Embryonic facial prominence (tissue), 1 donor: ENCODE data around the gene EPN3.

Source experiments
- DNase-seq: peaks from one replicate; pipeline ENCODE4 v3.0.0-alpha.2; 2016; ENCODE audit errors: extremely low spot score

The EPN3 gene

DNA sequence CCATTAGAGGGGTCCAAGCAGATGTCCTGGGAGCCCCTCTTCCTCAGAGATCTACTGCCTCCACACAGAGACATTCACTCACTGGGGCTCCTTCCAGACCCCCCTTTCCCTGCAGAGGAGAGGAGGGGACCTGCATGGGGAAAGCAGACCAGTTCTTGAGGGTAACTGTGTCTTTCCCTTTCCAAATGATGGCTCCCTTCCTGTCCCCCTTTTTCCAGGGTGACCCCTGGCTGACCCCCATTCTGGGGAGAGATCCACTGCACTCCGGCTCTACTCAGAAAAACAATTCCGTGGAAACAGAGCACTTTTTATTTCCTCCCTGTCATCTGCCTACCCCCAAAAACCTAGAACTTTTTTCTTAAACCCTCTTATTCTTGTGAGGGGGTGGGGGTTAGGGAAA, 34.4 kb downstream of the EPN3 start:
- no peak for DNase-seq

DNA sequence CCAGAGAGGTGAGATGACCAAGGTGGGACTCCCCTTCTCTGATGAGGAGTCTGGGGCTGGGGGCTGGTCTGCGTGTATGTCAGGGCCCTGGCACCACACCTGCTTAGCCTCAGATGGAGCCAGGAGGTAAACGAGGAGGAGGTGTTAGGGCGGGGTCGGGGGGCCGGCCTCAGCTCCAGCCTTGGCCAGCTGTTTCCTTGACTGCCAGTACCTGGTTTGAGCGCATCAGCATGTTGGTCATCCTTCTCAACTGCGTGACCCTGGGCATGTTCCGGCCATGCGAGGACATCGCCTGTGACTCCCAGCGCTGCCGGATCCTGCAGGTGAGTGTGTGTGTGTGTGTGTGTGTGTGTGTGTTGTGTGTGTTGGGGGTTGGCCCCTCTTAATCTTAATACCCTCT, 36.1 kb downstream of the EPN3 start:
- no peak for DNase-seq

DNA sequence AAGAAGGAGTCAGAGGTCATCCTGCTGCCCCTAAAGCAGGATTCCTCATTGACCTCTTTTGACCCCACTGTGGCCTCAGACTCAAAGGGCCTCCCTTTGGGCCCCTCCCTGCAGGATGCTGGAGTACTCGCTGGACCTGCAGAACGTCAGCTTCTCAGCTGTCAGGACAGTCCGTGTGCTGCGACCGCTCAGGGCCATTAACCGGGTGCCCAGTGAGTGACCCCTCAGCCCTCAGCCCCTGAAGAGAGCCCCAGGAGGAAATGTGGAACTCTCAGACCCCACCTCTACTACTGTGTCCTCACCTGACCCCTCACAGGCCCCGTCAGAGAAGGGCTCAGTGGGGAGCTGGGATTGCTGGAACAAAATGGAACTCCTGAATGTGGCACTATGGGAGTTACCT, 37.1 kb downstream of the EPN3 start:
- DNase-seq: no peak

DNA sequence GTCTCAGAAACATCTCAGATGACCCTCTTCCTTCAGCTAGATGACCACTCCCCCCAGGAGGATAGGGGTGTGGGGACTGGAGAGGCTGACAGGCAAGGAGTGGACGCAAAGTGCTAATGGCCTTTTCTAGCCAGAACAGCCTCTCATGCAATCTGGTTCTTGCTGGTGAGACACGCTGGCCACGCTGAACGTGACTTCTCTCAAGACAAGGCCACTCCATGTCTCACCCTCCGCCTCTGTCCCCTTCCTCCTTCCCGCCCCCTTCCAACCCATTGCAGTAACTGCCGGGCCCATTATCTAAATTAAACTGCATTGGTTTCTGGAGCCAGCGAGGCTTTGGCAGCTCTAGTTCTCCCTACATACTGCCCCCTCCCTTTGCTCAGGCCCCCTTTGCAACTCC, 37.5 kb downstream of the EPN3 start:
- DNase-seq: no peak

DNA sequence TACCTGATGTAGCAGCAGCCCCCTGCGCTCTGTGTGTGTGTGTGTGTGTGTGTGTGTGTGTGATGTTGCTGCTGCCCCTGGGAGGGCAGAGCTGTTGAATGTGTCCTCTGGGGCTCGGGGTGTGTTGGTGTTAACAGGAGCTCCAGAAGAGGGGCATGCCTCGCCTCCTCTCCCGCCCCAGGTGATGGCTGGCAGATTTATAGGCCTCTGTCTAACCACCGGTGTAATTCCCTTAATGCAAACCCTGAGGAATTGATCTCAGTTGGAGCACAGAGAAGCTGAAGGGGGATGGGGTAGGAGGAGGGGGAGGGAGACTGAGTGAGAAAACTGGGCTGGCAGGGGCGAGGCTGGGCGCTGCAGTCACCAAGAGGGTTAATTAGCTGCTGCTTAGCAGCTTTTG, 38.0 kb downstream of the EPN3 start:
- no peak for DNase-seq

DNA sequence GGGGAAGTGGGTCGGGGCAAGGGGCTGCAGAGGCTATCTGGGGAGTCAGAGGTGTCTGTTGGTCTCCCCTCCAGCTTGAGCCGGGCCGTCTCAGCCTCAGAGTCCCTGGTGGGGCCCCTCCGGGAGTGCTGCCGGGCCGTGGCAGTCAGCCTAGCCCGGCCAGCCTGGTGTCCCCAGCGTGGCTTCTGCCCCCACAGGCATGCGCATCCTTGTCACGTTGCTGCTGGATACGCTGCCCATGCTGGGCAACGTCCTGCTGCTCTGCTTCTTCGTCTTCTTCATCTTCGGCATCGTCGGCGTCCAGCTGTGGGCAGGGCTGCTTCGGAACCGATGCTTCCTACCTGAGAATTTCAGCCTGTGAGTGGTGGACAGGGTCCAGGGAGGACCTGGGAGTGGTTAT, 39.1 kb downstream of the EPN3 start:
- DNase-seq: no peak

DNA sequence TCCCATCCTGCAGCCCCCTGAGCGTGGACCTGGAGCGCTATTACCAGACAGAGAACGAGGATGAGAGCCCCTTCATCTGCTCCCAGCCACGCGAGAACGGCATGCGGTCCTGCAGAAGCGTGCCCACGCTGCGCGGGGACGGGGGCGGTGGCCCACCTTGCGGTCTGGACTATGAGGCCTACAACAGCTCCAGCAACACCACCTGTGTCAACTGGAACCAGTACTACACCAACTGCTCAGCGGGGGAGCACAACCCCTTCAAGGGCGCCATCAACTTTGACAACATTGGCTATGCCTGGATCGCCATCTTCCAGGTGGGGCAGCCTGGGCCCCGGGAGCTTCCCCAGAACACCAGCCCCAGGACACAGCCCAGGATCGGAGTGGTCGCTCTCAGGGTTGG, 40.0 kb downstream of the EPN3 start:
- DNase-seq: no peak

DNA sequence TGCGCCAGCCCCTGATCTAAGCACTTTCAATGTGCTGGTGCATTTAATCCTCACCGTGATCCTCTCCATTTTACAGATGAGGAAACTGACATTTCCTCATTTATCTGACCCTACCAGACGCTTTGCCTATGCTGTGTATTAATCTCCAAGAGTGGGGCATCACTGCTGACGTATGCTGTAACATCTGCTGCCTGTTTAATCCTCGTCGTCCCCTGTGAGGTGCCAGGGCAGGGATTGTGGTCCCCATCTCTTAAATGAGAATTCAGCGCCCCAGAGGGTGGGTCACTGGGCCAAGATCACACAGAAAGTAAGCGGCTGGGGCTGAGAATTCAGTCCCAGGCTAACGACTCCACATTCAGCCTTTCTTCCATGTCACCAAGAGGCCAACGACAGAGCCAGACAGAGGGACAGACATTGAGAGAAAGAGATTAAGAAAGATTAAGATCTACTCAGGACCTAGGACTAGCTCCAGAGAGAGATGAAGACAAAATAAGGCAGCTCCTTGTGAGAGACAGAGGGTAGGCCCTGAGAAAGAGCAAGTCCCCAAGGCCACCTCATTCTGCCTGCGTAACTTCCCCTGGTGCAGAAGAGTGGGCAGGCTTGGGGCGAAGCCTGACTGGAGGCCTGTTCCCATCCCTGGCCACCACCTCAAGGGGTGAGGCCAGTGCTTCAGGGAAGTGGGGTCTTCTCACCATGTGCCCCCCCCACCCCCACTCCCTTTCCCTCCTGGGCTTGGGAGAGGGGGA, 41.5 kb downstream of the EPN3 start:
- no peak for DNase-seq

DNA sequence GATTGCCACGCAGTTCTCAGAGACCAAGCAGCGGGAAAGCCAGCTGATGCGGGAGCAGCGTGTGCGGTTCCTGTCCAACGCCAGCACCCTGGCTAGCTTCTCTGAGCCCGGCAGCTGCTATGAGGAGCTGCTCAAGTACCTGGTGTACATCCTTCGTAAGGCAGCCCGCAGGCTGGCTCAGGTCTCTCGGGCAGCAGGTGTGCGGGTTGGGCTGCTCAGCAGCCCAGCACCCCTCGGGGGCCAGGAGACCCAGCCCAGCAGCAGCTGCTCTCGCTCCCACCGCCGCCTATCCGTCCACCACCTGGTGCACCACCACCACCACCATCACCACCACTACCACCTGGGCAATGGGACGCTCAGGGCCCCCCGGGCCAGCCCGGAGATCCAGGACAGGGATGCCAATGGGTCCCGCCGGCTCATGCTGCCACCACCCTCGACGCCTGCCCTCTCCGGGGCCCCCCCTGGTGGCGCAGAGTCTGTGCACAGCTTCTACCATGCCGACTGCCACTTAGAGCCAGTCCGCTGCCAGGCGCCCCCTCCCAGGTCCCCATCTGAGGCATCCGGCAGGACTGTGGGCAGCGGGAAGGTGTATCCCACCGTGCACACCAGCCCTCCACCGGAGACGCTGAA, 43.2 kb downstream of the EPN3 start:
- DNase-seq: no peak

DNA sequence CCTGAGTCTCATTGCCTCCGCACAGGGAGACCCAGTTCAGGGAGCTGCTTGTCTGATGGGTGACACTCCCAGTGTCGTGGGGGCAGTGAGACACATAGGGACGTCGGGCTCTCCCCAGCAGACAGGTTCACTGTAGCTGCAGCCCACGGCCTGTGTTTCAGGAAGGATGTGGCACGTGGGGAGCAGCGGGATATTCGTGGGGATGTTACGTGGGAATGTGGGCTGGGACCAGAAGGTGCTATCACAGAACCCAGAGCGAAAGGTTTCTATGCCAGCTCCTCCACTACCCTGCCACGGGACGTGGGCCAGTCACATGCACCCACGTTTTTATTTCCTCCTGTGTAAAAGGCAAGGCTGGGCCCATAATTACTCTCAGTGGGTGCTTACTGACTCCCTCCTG, 44.3 kb downstream of the EPN3 start:
- no peak for DNase-seq

DNA sequence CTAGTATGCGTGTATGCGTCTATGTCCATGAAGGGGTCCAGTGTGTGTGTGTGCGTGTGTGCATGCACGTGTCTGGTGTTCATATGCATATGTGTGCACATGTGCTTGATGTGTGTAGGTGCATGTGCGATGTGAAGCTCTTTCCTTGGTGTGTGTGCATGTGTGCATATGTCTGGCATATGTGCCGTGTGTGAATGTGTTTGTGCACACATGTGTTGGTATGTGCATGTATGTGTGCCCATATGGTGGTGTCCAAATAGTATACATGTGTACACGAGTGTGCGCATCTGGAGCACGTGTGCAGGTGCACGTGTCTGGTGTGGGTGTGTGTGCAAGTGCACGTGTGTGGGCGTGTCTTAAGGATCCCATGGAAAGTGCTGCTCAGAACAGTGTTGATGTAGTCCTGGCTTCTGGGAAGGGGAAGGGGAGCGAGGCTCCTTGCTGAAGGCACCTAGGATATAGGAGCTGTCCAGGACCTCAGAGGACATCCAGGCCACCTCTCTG, 45.0 kb downstream of the EPN3 start:
- no peak for DNase-seq

DNA sequence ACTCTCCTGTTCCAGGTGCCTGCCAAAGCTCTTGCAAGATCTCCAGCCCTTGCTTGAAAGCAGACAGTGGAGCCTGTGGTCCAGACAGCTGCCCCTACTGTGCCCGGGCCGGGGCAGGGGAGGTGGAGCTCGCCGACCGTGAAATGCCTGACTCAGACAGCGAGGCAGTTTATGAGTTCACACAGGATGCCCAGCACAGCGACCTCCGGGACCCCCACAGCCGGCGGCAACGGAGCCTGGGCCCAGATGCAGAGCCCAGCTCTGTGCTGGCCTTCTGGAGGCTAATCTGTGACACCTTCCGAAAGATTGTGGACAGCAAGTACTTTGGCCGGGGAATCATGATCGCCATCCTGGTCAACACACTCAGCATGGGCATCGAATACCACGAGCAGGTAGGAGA, 45.6 kb downstream of the EPN3 start:
- no peak for DNase-seq

DNA sequence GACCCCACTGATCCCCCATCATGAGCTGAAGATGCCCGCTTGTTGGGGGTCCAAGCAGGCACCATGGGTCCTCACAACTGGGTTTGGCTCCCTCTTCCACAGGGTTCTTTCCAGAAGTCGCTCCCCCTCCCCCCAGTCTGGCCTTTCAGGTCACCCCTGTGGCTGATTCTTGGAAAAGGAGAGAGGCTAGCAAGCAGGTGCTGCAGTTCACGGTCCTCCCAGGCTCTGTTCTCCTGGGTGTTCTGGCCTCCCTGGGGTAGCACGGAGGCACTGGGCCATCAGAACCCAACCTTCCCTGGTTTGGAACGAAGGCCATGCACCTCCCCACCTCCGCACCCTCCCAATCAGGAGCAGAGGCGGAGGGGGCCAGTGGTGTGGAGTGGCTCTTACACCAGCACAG, 46.9 kb downstream of the EPN3 start:
- DNase-seq: no peak

DNA sequence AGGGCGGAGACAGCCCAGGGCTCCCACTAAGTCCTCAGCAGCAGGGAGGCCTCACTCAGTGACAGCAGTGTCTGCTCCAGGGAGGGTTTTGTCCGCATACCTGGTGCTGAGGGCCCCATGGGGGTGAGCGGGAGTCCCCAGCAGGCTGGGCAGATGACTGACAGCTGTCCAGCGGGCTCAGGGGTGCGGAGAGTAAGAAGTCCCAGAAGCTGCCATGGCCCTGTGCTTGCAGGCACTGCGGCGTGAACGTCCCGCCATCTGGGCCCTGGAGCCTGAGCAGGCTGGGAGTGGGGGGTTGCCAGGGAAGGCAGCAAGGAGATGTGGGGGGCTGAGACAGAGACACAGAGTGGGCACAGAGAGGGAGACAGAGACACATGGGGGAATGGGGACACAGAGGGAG, 48.1 kb downstream of the EPN3 start:
- no peak for DNase-seq

DNA sequence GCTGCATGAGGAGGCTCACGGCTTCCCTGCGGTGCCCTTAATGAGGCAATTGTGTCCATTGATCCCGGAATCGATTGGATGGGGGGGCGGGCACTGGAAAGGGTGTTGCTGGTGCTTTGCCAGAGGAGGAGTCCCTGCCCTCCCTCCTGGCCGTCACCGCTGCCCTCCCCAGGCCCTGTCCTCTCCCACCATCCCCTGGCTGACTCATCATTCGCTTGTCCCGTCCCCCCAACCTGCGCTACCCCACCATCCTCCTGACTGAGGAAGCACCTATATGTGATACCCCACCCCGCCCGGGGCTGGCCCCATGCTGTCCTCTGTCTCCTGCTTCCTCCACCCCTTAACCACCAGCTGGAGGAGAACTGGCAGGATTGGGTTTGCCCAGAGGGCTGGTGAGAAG, 48.8 kb downstream of the EPN3 start:
- DNase-seq: no peak

DNA sequence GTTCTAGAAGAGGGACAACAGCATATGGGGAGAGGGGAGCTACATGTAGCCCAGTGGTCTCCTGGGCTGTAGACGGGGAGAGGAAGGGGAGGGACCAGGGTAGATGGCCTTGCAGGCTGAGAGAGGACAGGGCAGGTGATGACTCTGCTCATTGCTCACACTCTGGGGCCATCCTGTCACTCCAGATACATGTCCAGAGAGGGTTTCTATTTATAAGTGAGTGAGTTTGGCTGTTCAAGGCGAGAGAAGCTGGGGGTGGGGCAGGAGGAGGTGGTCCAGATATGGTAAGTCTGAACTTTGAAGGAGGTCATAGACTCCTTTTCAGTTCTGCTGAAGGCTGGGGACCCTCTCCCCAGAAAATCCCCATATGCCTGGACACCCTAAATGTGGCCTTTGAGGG, 50.2 kb downstream of the EPN3 start:
- no peak for DNase-seq

DNA sequence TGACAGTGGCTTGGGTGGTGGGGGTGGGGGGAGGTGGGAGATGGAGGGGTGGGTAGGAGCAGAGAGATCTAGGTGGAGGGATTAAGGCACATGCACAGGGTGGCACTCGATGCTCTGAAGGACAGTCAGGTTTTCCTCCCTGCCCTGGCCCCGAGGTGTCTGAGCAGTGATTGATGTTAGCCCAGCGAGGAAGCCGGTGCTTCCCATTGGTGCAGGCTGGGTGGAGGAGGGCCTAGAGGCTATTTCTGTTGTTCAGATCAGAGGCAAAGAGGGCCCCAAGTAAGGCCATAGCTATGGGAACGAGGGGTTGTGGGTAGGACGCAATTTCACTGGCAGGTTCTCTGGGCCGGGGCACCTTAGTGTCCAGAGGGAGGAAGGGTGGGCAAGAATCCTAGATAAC, 51.1 kb downstream of the EPN3 start:
- no peak for DNase-seq

DNA sequence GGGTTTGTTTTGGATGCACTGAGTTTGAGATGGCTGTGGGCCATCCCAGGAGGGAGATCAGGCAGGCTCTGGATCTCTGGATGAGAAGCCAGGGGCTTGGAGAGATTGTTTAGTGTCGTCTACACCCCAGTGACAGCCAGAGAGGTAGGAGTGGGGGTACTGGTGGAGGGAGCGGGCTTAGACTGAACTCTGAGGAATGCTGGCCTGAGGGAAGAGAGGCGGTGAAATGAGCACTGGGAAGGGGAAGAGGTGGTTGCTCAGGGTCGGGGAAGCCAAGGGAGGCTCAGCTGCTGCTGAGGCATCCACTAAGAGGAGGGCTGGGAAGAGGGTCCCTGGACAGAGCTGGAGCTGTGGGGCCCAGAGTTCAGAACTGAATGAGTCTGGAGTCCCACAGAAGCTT, 51.6 kb downstream of the EPN3 start:
- DNase-seq: no peak

DNA sequence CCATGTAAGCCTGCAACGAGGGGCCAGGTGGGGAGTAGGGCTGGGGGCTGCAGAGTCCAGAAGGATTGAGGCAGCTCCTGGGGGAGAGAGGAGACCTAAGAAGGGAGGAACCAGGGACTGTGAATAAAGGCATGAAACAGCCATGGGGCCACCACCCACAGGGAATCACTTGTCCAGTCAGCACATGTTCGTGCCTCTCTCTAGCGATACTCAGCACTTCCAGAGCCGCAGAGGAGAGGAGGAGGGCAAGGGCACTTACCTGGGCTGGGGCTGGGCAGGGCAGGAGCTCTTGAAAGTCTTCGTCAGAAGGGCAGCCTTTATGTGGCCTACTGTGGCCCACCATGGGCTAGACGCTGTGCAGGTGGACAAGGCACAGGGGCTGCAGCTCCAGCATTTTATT, 52.2 kb downstream of the EPN3 start:
- no peak for DNase-seq

DNA sequence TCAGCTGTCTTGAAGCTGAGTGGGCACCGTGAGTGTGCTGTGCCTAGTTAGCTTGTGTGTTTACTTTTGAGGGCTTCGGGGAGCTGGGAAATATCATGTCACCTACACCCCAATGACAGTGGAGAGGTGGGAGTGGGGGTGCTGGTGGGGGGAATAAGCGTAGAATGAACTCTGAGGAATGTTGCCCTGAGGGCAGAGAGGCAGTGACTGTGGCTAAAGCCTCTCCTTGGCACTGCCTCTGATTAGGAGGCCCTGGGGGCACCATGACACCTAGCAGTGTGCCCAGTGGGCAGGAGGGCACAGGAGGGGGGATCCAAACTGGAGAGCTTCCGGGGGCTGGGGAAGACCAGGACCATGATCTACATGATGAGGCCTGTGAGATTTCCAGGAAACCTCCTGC, 52.8 kb downstream of the EPN3 start:
- DNase-seq: no peak

DNA sequence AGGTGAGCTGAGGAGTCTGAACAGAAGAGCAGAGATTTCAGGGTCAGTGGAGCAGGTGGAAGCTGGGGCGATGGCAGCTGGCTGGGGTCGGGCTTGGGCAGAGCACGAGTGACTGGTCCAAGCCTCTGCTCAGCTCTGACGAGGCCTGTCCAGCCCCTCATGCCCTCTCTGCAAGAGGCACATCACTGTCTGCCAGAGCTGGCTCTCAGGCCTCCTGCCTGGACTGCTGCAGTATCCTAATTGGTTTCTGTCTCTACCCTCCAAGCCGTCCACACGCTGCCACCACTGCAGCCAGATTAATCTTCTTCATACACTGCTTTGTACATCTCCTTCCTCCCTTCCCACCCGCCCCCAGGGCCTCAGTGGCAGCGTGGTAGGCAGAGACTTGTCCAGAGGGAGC, 53.4 kb downstream of the EPN3 start:
- no peak for DNase-seq

DNA sequence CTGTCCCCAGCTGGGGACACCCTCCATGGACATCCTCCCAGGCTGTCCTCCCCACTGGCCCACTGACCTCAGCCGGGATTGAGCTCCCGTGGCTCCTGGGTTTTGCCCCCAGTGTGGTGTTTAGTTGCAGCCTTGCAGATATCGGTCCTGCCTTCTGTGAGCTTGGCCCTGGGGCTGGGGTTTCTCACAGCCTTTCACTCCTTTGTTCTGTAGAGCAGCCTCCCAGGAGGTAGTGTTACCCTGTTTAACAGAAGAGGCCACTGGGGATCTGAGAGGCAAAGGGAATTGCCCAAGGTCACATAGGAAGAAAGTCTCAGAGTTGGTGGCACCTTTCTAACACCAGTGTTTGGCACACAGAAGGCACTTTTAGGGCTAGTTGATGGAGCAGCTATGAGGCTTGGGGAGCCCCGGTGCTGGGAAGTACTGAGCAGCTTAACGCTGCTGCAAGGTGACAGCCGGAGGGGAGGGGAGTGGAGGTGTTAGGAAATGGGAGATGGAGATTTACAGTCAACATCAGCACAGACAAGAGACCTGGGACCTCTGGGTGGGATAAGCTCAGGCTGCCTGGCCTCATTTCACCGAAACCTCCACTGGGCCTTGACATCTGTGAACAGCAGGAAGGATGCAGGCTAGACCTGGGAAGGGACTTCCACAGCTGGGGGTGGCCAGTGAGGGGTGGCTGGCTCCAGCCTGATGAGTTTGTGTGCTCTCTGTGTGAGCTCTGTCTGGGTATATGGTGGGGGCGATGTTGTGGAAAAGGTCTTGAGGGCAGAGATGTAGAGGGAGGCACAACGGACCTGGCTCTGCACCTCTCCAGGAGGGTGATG, 54.1 kb downstream of the EPN3 start:
- no peak for DNase-seq

DNA sequence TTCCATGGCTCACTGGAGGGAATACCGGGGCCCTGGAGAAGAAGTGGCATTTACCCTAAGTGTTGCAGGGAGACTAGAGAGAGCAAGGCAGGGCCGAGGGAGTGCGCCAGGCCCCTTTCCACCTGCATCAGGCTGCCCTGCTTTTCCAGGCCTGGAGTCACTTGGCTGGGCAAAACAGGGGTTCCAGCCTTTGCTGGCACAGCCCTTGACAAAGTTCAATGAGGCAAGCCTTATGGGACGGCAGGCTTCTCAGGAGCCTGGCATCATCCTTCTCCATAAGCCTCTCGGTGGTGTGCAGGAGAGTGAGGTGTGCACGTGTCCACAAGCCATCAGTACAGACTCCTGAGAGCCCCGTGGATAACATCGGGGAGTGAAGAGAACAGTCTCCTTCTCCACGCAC, 55.0 kb downstream of the EPN3 start:
- DNase-seq: no peak
